ENCODE measurements around the gene LCNL1.

Gene LCNL1

GRCh38 chr9:136991993-136992818 lies 9.4 kb downstream of the LCNL1 start, which contains the start of gene PAXX:
Gene PAXX, plus strand, starts transcription at chr9:136992422. Its CDS starts 22 bp downstream, at chr9:136992444.
- Histone ChIP-seq H3K4me1 (ENCODE audit: control insufficient read depth, low read length) (peaks cover 24% of the 10 kb centered on the region), H3K36me3 (ENCODE audit: control insufficient read depth, low read length) (peaks cover 8% of the 10 kb centered on the region), H3K79me2 (ENCODE audit: control insufficient read depth, low read length) (peaks cover 10% of the 10 kb centered on the region), H3K9me3 (ENCODE audit: control insufficient read depth, insufficient read depth, low read length) (no peaks in the 10 kb centered on the region), H3F3A (ENCODE audit: control insufficient read depth, insufficient read depth) (no peaks in the 10 kb centered on the region), H3K27me3 (ENCODE audit: control insufficient read depth, low read length) (peaks cover 34% of the 10 kb centered on the region), H4K20me1 (ENCODE audit: control insufficient read depth, insufficient read depth, low read depth, low read length) (peaks cover 7% of the 10 kb centered on the region; the same call in 1 of the 2 replicates), H3K4me3 (ENCODE audit: low read length) (peak within 1 kb of the TSS; percentile 75), H3K9me2 (replicated peaks; ENCODE audit: control insufficient read depth, low read length) (no peaks in the 10 kb centered on the region), H3K4me2 (ENCODE audit: low read length) (peak within 1 kb of the TSS; percentile 76), H3K27ac (ENCODE audit: low read depth, low read length) (peak within 1 kb of the TSS; percentile 60)
- no peak for TF ChIP-seq CTCF (IDR thresholded peaks at IDR 0.05; ENCODE audit: low read depth, low read length, poor library complexity, severe bottlenecking)
- no peak for TF ChIP-seq EZH2phosphoT487 (IDR thresholded peaks at IDR 0.05; ENCODE audit: borderline replicate concordance, low read length)

GRCh38 chr9:136992819-136993369 lies 10.1 kb downstream of the LCNL1 start:
- Histone ChIP-seq H3K9me3 (ENCODE audit: control insufficient read depth, insufficient read depth, low read length) (no peaks in the 10 kb centered on the region), H3K4me1 (ENCODE audit: control insufficient read depth, low read length) (peaks cover 24% of the 10 kb centered on the region)

GRCh38 chr9:136994180-136994887 lies 11.5 kb downstream of the LCNL1 start:
- peaks cover 10% of the 10 kb centered on the region for H3K79me2 ChIP-seq (ENCODE audit: control insufficient read depth, low read length)
- no peaks in the 10 kb centered on the region for H3F3A ChIP-seq (ENCODE audit: control insufficient read depth, insufficient read depth)
- H3K27ac ChIP-seq (ENCODE audit: low read depth, low read length) = no peak overlapping the region
- H4K20me1 ChIP-seq (ENCODE audit: control insufficient read depth, insufficient read depth, low read depth, low read length) = peaks cover 7% of the 10 kb centered on the region; the same call in 1 of the 2 replicates
- peaks cover 8% of the 10 kb centered on the region for H3K36me3 ChIP-seq (ENCODE audit: control insufficient read depth, low read length)
- TF ChIP-seq EZH2phosphoT487 (IDR thresholded peaks at IDR 0.05; ENCODE audit: borderline replicate concordance, low read length) = no peak
- no peak for TF ChIP-seq CTCF (IDR thresholded peaks at IDR 0.05; ENCODE audit: low read depth, low read length, poor library complexity, severe bottlenecking)
- H3K4me2 ChIP-seq (ENCODE audit: low read length) = no peak overlapping the region
- peaks cover 39% of the 10 kb centered on the region for H3K27me3 ChIP-seq (ENCODE audit: control insufficient read depth, low read length)
- H3K9me2 ChIP-seq (replicated peaks; ENCODE audit: control insufficient read depth, low read length) = no peaks in the 10 kb centered on the region
- H3K4me3 ChIP-seq (ENCODE audit: low read length) = no peak overlapping the region
- peaks cover 27% of the 10 kb centered on the region for H3K4me1 ChIP-seq (ENCODE audit: control insufficient read depth, low read length)
- H3K9me3 ChIP-seq (ENCODE audit: control insufficient read depth, insufficient read depth, low read length) = no peaks in the 10 kb centered on the region

More at GRCh38 chr9:136992819-136993369, 10.1 kb downstream of the LCNL1 start:
- peak overlapping the region; percentile 60 for H3K27ac ChIP-seq (ENCODE audit: low read depth, low read length)
- peaks cover 37% of the 10 kb centered on the region for H3K27me3 ChIP-seq (ENCODE audit: control insufficient read depth, low read length)
- H3K4me2 ChIP-seq (ENCODE audit: low read length) = peak overlapping the region; percentile 76
- TF ChIP-seq EZH2phosphoT487 (IDR thresholded peaks at IDR 0.05; ENCODE audit: borderline replicate concordance, low read length) (no peak), CTCF (IDR thresholded peaks at IDR 0.05; ENCODE audit: low read depth, low read length, poor library complexity, severe bottlenecking) (peak; percentile 43)
- H3F3A ChIP-seq (ENCODE audit: control insufficient read depth, insufficient read depth) = no peaks in the 10 kb centered on the region
- H3K9me2 ChIP-seq (replicated peaks; ENCODE audit: control insufficient read depth, low read length) = no peaks in the 10 kb centered on the region
- peak overlapping the region; percentile 75 for H3K4me3 ChIP-seq (ENCODE audit: low read length)
- peaks cover 7% of the 10 kb centered on the region; the same call in 1 of the 2 replicates for H4K20me1 ChIP-seq (ENCODE audit: control insufficient read depth, insufficient read depth, low read depth, low read length)
- H3K79me2 ChIP-seq (ENCODE audit: control insufficient read depth, low read length) = peaks cover 10% of the 10 kb centered on the region
- H3K36me3 ChIP-seq (ENCODE audit: control insufficient read depth, low read length) = peaks cover 8% of the 10 kb centered on the region

Data from DOHH2 (cell line).